Gastroesophageal sphincter (tissue), 3 donors: ENCODE measurements around the gene PPIF.

Source experiments
- CTCF ChIP-seq, 4 experiments: fragments of 200-600 bp in 2 of 4; fragments of 450-650 bp in 2 of 4; sonication (generic) in 1 of 4; IDR thresholded peaks; one replicate each; pipeline ENCODE4 v1.5.1; 2017 to 2019; ENCODE audit warnings: antibody characterized with exemption in 4 of 4, mild to moderate bottlenecking in 2 of 4, moderate library complexity in 2 of 4
- EP300 ChIP-seq: sonication (generic); formaldehyde crosslinking; IDR thresholded peaks from one replicate; pipeline ENCODE4 v1.6.1; 2017; ENCODE audit warnings: antibody characterized with exemption, mild to moderate bottlenecking
- POLR2A ChIP-seq, 2 donors: fragments of 450-650 bp; IDR thresholded peaks; one replicate each; pipeline ENCODE4 v1.6.1; 2017; ENCODE audit warnings: antibody characterized with exemption in 2 of 2, mild to moderate bottlenecking in 2 of 2, moderate library complexity in 1 of 2
- POLR2AphosphoS5 ChIP-seq: sonication (generic); formaldehyde crosslinking; IDR thresholded peaks from one replicate; pipeline ENCODE4 v1.6.1; 2017; ENCODE audit warnings: antibody characterized with exemption

DNA sequence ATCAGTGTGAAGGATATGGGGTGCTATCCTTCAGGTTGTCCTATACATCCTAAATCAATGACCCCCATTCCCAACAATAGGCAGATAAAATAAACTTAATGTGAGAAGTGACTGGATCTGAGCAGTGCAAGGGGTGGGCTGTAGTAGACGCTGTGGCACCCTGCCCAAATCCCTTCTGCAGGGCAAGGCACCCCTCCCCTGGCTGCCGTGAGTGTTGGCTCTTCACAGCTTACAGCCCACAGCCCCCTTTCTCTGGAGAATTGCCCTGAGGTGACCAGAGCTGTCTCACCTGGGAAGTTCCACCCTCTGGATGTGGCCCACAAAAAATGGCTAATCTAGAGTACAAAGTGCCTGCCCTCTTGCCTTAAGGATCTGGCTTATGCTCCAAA lies 25.8 kb upstream of the PPIF start:
- TF ChIP-seq POLR2A (IDR thresholded peaks at IDR 0.05) (no peak), CTCF (IDR thresholded peaks at IDR 0.05) (no peak), POLR2AphosphoS5 (no peak), EP300 (no peak)
